SK-N-SH treated with all-trans-retinoic acid at 6 μM for 48 hours (cell line): Measurements from ENCODE around the gene PIGZ.

Experiments used
- ARNTL ChIP-seq: fragments of 450-650 bp; formaldehyde crosslinking; IDR thresholded peaks from 2 replicates; pipeline ENCODE4 v1.5.0; 2020; ENCODE audit warnings: low read depth, mild to moderate bottlenecking, moderate library complexity, borderline replicate concordance
- ZNF8 ChIP-seq: fragments of 450-650 bp; formaldehyde crosslinking; IDR thresholded peaks from 2 replicates; pipeline ENCODE4 v1.5.0; 2020; ENCODE audit warnings: mild to moderate bottlenecking, moderate library complexity
- TF ChIP-seq, protein P1 (sequence below): fragments of 250-450 bp; sonication (Bioruptor Pico); IDR thresholded peaks from 2 replicates; pipeline ENCODE4 v1.8.0; 2020; ENCODE audit warnings: mild to moderate bottlenecking, moderate library complexity, borderline replicate concordance

DNA sequence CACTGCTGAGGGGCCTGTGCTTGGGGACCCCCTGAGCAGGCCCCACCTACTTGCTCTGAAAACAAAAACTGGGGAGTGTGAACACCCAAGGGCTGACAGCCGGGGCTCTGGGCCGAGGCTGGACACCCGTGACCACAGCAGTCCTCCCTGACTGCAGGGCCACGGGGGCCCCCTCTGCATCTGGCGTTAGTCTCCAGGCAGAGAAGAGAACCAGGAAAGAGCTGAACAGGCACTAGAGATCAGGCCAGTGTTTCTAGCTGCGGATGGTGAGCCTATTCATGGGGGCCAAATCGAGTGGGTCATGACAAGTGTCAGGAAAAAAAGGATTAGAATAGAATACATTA, 43.9 kb upstream of the PIGZ start:
- TF ChIP-seq ZNF8 (CRISPR knock-in tag) (no peak), ARNTL (CRISPR knock-in tag) (no peak)
- TF ChIP-seq, protein P1, sequence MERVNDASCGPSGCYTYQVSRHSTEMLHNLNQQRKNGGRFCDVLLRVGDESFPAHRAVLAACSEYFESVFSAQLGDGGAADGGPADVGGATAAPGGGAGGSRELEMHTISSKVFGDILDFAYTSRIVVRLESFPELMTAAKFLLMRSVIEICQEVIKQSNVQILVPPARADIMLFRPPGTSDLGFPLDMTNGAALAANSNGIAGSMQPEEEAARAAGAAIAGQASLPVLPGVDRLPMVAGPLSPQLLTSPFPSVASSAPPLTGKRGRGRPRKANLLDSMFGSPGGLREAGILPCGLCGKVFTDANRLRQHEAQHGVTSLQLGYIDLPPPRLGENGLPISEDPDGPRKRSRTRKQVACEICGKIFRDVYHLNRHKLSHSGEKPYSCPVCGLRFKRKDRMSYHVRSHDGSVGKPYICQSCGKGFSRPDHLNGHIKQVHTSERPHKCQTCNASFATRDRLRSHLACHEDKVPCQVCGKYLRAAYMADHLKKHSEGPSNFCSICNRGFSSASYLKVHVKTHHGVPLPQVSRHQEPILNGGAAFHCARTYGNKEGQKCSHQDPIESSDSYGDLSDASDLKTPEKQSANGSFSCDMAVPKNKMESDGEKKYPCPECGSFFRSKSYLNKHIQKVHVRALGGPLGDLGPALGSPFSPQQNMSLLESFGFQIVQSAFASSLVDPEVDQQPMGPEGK (CRISPR knock-in tag), result no peak
